HG03175 (cell line): Measurements from ENCODE around the gene PTS.
A peak's percentile ranks its signal among the peaks of the same experiment; 100 is the strongest.

Experiments used
- ATAC-seq: cut with Tn5 transposase; IDR thresholded peaks from one replicate; pipeline ENCODE4 v1.9.1; 2021; ENCODE audit warnings: mild to moderate bottlenecking, moderate library complexity; ENCODE audit not compliant: unreplicated experiment

Gene PTS

GRCh38 chr11:112221274-112221835 is 4.9 kb upstream of the PTS start:
- ATAC-seq, result no peak

DNA sequence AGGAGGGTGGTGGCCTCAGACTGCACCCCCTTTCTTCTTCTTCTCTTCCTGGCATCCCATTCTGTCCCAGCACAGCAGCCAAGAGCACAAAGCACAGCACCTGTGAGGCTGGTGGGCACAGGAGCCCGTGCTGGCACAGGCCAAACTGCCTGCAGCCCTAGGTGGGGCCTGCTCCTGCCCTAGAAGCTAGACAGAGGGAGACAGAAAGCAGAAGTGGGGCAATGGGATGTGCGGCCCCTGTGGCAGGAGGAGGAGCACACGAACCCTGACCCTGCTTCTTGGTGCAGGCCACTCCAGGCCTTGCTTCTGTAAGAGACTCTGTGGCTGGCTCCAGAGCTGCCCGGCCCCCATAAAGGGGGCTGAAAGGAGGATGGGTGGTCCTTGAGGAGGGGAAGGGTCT is 3.9 kb upstream of the PTS start:
- ATAC-seq, result no peak

DNA sequence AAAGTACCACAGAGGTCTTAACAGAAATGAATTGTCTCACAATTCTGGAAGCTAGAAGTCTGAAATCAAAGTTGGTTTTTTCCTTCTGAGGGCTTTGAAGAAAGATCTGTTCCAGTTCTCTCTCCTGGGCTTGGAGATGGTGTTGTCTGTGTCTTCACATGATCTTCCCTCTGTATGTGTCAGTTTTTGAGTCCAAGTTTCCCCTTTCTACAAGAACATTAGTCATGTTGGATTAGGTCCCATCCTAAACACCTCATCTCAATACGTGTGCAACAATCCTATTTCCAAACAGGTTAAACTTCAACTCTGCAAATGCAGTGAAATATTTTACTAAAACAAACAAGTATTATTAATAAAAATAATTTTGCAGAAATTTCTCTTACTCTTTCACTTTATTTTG is 3.1 kb upstream of the PTS start:
- no peak for ATAC-seq

DNA sequence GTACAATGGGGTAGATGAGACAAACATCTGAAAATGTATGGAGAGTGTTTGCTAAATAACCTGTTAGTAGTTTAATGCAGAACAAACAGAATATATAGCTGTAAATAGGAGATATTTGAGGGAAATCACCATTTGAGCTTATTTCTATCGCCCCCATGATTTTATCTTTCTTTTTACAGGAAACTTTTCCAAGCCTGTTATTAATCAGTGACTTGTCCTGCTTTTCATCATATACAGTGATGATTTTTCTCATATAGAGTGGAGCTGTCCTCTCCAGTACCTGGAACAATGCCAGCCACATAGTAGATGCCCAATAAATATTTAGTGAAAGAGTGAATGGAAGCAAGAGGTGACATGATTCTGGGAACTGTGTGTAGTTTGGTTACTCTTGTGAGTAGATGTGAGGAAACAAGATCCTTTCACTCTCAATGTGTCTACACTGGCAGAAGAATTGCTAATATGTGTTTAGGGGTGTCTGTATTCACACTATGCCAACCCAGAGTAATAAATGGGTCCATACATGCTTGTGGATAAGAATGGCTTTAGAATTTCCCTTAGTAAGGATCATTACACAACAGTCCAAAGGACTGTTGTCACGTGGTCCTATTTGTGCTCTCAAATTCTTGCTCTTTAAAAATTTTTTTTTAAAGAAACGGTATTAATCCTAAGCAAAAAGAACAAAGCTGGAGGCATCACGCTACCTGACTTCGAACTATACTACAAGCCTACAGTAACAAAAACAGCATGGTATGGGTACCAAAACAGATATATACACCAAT is 2.3 kb upstream of the PTS start:
- ATAC-seq, result no peak

GRCh38 chr11:112225753-112226061 is 521 bp upstream of the PTS start:
- no peak for ATAC-seq

DNA sequence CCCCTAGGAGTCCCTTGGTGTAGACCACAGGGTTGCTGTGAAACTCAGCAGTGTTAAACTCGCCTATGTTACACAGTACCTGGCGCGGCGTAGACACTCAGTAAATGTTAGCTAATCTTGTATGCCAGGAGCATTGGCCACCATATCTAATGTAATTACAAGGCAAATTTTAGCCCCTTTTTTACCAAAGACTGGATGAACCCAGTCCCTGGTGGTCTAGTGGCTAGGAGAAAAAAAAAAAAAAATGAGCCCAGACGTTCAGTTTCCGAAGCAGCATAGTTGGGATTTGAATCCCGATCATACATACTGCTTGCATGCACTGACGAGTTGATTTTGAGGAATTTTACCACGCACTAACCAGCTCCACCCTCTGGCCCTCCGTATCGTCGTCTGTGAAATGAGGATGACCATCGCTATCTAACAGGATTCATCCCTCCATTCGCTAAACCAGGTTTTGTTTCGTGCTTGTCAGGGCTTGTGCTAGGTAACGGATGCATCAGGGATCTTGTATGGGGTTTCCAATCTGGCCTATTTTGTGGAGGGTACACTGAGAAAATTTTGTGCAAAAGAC is 688 bp downstream of the PTS start:
- ATAC-seq, result peak; percentile 47

DNA sequence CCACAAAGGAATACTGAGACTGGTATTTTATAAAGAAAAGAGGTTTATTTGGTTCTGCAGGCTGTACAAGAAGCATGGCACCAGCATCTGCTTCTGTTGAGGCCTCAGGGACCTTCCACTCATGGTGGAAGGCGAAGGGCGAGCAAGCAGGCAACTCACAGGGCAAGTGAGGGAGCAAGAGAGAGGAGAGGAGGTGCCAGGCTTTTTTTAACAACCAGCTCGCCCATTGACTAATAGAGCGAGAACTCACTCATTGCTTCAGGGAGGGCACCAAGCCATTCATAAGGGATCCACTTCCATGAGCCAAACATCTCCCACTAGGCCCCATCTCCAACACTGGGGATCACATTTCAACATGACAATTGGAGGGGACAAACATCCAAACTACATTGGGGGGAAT is 1.2 kb downstream of the PTS start:
- no peak for ATAC-seq

GRCh38 chr11:112228706-112229105 is 2.5 kb downstream of the PTS start:
- no peak for ATAC-seq

DNA sequence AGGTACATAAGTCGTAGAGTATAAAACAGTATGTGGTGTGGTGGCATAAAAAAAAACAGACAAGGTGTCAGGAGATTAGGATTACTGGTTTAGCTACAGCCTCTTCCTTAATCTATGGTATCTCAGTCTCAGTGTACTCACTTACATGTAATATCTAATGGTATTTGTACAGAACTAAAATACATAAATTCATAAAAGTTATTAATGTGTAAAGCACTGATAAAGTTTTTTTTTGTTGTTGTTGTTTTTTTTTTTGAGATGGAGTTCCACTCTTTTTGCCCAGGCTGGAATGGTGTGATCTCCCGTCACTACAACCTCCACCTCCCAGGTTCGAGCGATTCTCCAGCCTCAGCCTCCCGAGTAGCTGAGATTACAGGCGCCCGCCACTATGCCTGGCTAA is 2.9 kb downstream of the PTS start:
- ATAC-seq, result no peak

DNA sequence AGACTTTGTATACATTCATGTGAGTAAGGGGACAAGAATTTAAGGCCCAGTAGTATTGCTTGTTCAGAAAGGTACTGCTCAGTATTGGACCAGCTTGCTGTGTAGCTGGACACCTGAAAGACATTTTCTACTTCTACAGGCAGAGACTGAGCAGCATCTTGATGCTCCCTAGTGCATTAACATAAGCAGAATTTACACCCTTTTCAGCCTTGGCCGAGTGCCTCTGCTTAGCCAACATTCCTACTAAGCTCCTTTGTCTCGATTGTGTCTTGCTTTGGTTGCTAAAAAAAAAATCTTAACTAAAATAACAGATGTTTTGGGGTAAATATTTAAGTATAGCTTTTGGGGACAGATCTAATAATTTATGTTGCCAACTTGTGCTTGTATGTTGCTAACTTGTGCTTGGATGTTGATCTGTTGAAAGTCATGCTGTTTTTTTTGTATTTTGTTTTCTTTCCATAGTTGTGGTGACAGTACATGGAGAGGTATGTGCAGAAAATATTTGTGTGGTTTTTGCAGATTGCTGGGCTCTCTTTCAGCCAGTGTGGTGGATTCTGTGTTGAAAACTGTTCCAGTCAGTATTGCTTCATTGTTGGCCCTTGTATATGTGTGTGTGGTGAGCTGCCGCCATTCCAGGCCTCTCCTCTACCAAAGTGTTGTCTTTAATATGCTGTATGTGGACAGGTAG is 3.7 kb downstream of the PTS start:
- no peak for ATAC-seq

DNA sequence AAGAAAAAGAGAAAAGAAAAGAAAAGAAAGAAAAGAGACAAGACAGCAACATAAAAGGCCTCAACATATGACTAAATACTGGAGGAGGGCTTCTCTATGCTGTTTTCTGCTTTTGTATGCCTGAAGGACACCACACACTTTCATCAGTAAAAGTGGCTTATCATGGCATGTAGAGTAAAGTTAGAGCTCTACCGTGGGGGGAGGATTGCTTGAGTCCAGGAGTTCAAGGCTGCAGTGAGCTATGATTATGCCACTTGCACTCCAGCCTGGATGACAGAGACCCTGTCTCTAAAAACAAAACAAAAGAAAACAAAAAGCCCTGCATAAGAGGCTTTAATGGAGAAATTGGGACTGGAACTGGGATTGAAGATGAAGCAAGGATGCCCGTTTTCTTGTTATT is 5.7 kb downstream of the PTS start:
- no peak for ATAC-seq

DNA sequence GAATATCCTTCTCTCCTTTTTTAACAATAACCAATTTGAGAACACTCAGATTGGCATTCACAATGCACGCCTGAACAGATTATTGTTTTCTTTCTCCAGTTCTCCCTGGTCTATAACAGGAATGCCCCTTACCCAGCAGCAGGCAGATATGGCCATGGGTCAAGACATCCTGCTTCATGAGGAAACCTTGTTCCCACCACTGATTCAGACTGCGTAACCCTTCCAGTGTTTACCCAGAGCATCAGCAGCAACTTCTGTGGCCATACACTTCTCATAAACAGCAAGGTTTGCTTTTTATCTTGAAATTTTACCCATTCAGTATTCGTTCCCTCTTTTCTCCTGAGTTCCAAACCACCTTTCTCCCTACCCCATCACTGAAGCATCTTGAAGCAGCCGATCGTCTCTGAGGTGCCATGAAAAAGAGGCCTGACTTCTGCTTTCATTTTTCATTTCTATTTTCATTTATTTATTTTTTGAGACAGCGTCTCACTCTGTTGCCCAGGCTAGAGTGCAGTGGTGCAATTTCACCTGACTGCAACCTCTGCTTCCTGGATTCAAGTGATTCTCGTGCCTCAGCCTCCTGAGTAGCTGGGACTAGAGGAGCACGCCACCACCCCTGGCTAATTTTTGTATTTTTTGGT is 9.6 kb downstream of the PTS start:
- ATAC-seq, result no peak

DNA sequence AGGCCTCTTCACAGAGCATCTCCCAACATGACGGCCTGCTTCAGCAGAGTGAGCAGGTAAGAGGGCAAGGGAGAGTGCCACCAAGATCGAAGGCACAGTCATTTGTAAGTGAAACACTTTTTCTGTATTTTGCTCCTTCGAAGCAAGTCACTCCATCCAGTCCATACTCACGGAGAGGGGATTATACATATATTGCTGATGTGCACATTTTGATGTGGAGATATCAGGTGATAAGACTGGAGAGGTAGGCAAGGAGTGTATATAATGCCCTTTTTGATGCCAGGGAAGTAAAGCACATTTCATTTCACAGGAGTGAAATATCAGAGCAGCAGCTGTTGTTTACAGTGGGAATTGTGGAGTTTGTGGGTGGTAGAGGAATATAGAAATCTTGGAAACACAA is 11.2 kb downstream of the PTS start:
- ATAC-seq, result no peak

GRCh38 chr11:112238041-112238440 is 11.8 kb downstream of the PTS start:
- no peak for ATAC-seq

GRCh38 chr11:112241486-112241885 is 15.3 kb downstream of the PTS start:
- ATAC-seq, result no peak

DNA sequence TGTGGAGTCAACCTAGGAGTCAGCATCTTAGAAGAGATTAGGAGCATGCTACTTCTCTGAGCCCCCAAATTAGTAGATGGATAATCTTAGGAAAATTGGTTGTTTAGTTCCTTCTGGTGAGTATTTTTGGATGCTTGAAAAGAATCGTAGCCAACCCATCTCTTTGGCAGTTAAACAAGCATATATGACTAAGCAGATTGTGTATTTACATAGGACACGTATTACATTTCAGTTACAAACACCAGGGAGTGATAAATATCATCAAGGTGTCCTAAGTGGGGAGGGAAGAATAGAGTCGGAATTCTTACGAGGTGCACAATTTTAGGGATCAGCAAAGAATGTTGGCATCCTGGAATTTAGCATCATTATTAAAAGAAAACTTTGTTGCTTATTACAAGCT is 21.0 kb downstream of the PTS start:
- no peak for ATAC-seq

DNA sequence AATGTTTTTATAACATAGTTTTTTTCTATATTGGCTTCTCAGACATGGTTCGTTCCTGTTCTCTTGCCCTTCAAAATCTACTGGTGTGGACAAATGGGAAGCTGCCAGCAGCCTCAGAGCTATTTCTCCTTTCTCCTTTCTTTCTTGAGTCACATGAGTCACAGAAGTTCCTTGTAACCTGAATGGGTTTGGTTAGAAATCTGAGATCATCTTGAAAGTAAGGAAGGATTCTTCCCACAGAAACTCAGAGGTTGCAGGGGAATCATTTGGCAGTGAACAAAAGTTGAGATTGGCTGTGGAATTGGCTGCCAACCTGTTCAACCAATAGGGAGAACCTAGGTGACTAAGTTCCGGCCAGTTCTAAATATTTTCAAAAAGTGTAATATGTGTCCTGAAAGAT is 22.0 kb downstream of the PTS start:
- ATAC-seq, result no peak

GRCh38 chr11:112249871-112250610 is 23.8 kb downstream of the PTS start:
- ATAC-seq, result no peak

GRCh38 chr11:112253605-112254242 is 27.5 kb downstream of the PTS start:
- no peak for ATAC-seq

DNA sequence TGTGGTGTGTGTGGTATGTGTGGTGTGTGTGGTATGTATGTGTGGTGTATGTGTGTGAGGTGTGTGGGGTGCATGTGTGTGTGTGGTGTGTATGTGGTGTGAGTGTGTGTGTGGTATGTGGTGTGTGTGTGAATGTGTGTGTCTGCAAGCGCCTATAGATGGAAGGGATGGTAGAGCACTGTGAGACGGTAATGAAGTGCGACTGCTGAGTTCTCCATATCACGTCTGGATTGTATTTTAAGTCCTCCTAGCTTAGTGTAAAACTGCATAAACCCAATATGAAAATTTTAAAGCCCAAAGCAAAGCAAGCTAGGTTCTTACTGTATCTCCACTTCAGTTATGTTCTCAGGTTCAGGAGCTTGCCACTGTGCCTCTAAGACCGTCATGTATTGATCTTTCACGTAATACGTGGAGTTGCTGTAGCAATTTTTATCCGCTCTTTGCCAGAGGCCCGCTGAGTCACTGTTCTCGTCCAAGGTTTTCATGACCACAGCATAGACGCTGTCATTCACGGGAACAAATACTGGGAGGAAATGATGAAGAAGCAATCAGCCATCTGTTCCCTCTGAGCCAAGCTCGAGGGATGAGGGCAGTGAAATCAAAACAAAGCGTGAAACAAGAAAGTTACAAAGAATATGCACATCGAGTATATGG is 29.0 kb downstream of the PTS start:
- ATAC-seq, result no peak
